H1 (cell line): ENCODE data around the gene OGDH. TPM values are rescaled to one million over a fixed set of nuclear protein-coding genes. Genes with fewer than 3 reads are reported as not detected.

Source experiments
- CTCF ChIA-PET: fragments of 300-600 bp; sonication (Branson Sonifier 250); formaldehyde crosslinking; loops from one replicate; lab custom pipeline; 2021; ENCODE audit not compliant: partially characterized antibody; lab: Charles Lee
- POLR2A ChIA-PET: fragments of 300-600 bp; sonication (Branson Sonifier 250); formaldehyde crosslinking; loops from one replicate; lab custom pipeline; 2021; ENCODE audit warnings: inconsistent platforms; ENCODE audit not compliant: partially characterized antibody; lab: Charles Lee
- DNase-seq, 2 experiments: peaks; one replicate each; pipeline versions ENCODE4 v3.0.0 to v3.0.0-alpha.2; 2010 to 2022; ENCODE audit warnings: low spot score in 2 of 2, low read depth in 1 of 2, mixed read lengths in 1 of 2
- FAIRE-seq: peaks from 2 replicates; lab custom pipeline; 2011; peaks lifted over from hg19 to GRCh38; lab: Jason Lieb, UNC
- H2AFZ ChIP-seq: 2 replicates; pipeline ENCODE4 v1.8.1; 2012; ENCODE audit warnings: low read length, inconsistent platforms
- H2AK5ac ChIP-seq: 2 replicates; pipeline ENCODE4 v1.6.1; 2013; ENCODE audit warnings: low read depth, low read length
- H2BK120ac ChIP-seq: replicated peaks from 2 replicates; pipeline ENCODE3; 2013; ENCODE audit warnings: low read depth, low read length, inconsistent platforms
- H2BK12ac ChIP-seq: 2 replicates; pipeline ENCODE4 v1.6.1; 2013; ENCODE audit warnings: low read depth, low read length
- H2BK15ac ChIP-seq: 2 replicates; pipeline ENCODE4 v1.6.1; 2013; ENCODE audit warnings: low read length
- H2BK20ac ChIP-seq: 2 replicates; pipeline ENCODE4 v1.6.1; 2013; ENCODE audit warnings: low read length
- H2BK5ac ChIP-seq: 2 replicates; pipeline ENCODE4 v1.6.1; 2013; ENCODE audit warnings: low read depth, low read length
- H3K14ac ChIP-seq: 2 replicates; pipeline ENCODE4 v1.6.1; 2013; ENCODE audit warnings: inconsistent platforms; ENCODE audit not compliant: insufficient read length
- H3K18ac ChIP-seq: 2 replicates; pipeline ENCODE4 v1.6.1; 2013; ENCODE audit warnings: low read length; ENCODE audit errors: extremely low read depth
- H3K23ac ChIP-seq: 2 replicates; pipeline ENCODE4 v1.6.1; 2013; ENCODE audit warnings: inconsistent platforms; ENCODE audit not compliant: insufficient read length
- H3K23me2 ChIP-seq: 2 replicates; pipeline ENCODE4 v1.6.1; 2013; ENCODE audit warnings: low read depth, low read length
- H3K27ac ChIP-seq: 2 replicates; pipeline ENCODE4 v1.6.1; 2011; ENCODE audit warnings: low read depth, low read length, inconsistent platforms
- H3K27me3 ChIP-seq, 4 experiments: replicated peaks in 1 of 4; 1 replicate in 1 of 4; 2 replicates in 3 of 4; pipeline versions ENCODE4 v1.6.1 to v1.8.1; 2011 to 2013; ENCODE audit warnings: low read length in 3 of 4, mild to moderate bottlenecking in 3 of 4, inconsistent platforms in 2 of 4, mixed read lengths in 2 of 4, moderate library complexity in 1 of 4; ENCODE audit not compliant: control insufficient read depth in 3 of 4, insufficient read depth in 3 of 4; ENCODE audit errors: extremely low read depth in 1 of 4
- H3K36me3 ChIP-seq, 4 experiments: 2 replicates each; pipeline versions ENCODE4 v1.6.1 to v1.8.1; 2011 to 2013; ENCODE audit warnings: mild to moderate bottlenecking in 4 of 4, low read length in 3 of 4, moderate library complexity in 2 of 4, control low read depth in 1 of 4, inconsistent platforms in 1 of 4; ENCODE audit not compliant: insufficient read depth in 4 of 4, control insufficient read depth in 2 of 4
- H3K4ac ChIP-seq: replicated peaks from 2 replicates; pipeline ENCODE3; 2013; ENCODE audit warnings: low read length, low read depth, mixed read lengths, inconsistent platforms; ENCODE audit not compliant: insufficient read length
- H3K4me1 ChIP-seq, 4 experiments: replicated peaks in 1 of 4; 1 replicate in 1 of 4; 2 replicates in 3 of 4; pipeline versions ENCODE4 v1.6.1 to v1.8.1; 2011 to 2013; ENCODE audit warnings: low read length in 3 of 4, inconsistent platforms in 2 of 4, mixed read lengths in 1 of 4; ENCODE audit not compliant: insufficient read depth in 4 of 4, control insufficient read depth in 3 of 4
- H3K4me2 ChIP-seq, 2 experiments: 2 replicates each; pipeline versions ENCODE4 v1.6.1 to v1.8.1; 2011 to 2013; ENCODE audit warnings: low read depth in 2 of 2, low read length in 2 of 2, control low read depth in 1 of 2, inconsistent platforms in 1 of 2, mild to moderate bottlenecking in 1 of 2; ENCODE audit not compliant: insufficient read depth in 1 of 2
- H3K4me3 ChIP-seq, 4 experiments: fragments of 200-600, 300-600 bp in 1 of 4; sonication (generic), shearing (Covaris generic), sonication (Bioruptor Twin) in 1 of 4; 2 replicates each; pipeline versions ENCODE4 v1.5.1 to v1.8.1; 2011 to 2016; ENCODE audit warnings: low read length in 4 of 4, low read depth in 3 of 4, control low read depth in 2 of 4, inconsistent platforms in 2 of 4, mild to moderate bottlenecking in 2 of 4, mixed read lengths in 1 of 4, moderate library complexity in 1 of 4; ENCODE audit not compliant: insufficient read depth in 2 of 4; ENCODE audit errors: extremely low read depth in 1 of 4
- H3K56ac ChIP-seq: replicated peaks from 2 replicates; pipeline ENCODE3; 2013; ENCODE audit warnings: low read depth, mild to moderate bottlenecking, mixed read lengths, low read length, inconsistent platforms; ENCODE audit not compliant: insufficient read length
- H3K79me1 ChIP-seq: 2 replicates; pipeline ENCODE4 v1.6.1; 2013; ENCODE audit warnings: low read depth, low read length, control low read depth
- H3K79me2 ChIP-seq, 2 experiments: 2 replicates each; pipeline versions ENCODE4 v1.6.1 to v1.8.1; 2012 to 2013; ENCODE audit warnings: low read length in 2 of 2, mild to moderate bottlenecking in 2 of 2, inconsistent platforms in 1 of 2; ENCODE audit not compliant: insufficient read depth in 2 of 2, control insufficient read depth in 1 of 2
- H3K9ac ChIP-seq, 4 experiments: replicated peaks in 1 of 4; 1 replicate in 1 of 4; 2 replicates in 3 of 4; pipeline versions ENCODE4 v1.6.1 to v1.8.1; 2011 to 2013; ENCODE audit warnings: low read depth in 3 of 4, low read length in 3 of 4, control low read depth in 2 of 4, mild to moderate bottlenecking in 2 of 4, moderate library complexity in 2 of 4, inconsistent platforms in 1 of 4; ENCODE audit errors: extremely low read depth in 1 of 4
- H3K9me3 ChIP-seq, 2 experiments: 2 replicates each; pipeline versions ENCODE4 v1.6.1 to v1.8.1; 2012 to 2013; ENCODE audit warnings: mild to moderate bottlenecking in 2 of 2, moderate library complexity in 2 of 2, control low read depth in 1 of 2, inconsistent platforms in 1 of 2, low read depth in 1 of 2, low read length in 1 of 2, mixed read lengths in 1 of 2; ENCODE audit not compliant: insufficient read depth in 2 of 2
- H4K20me1 ChIP-seq, 2 experiments: replicated peaks in 1 of 2; 2 replicates each; pipeline versions ENCODE3 to v1.8.1; 2011 to 2013; ENCODE audit warnings: inconsistent platforms in 2 of 2, low read length in 2 of 2, mild to moderate bottlenecking in 1 of 2; ENCODE audit not compliant: insufficient read depth in 2 of 2, control insufficient read depth in 1 of 2
- H4K5ac ChIP-seq: 2 replicates; pipeline ENCODE4 v1.6.1; 2013; ENCODE audit warnings: low read length, low read depth, mixed read lengths, inconsistent platforms; ENCODE audit not compliant: insufficient read length
- H4K8ac ChIP-seq: 2 replicates; pipeline ENCODE4 v1.8.0; 2013; ENCODE audit warnings: mild to moderate bottlenecking, moderate library complexity, low read length, inconsistent platforms; ENCODE audit not compliant: insufficient read depth; ENCODE audit errors: extremely low read depth
- H4K91ac ChIP-seq: replicated peaks from 2 replicates; pipeline ENCODE3; 2013; ENCODE audit warnings: low read length, mixed read lengths, inconsistent platforms; ENCODE audit not compliant: insufficient read length
- BRCA1 ChIP-seq: IDR thresholded peaks from 2 replicates; pipeline ENCODE4 v1.6.1; 2012; ENCODE audit warnings: low read depth, low read length, improper control_type of control experiment
- CBX8 ChIP-seq: fragments of 300-800, 300-1000 bp; sonication (generic); IDR thresholded peaks from 2 replicates; pipeline ENCODE4 v1.7.1; 2016; ENCODE audit warnings: low read depth, low read length, borderline replicate concordance
- CHD1 ChIP-seq: IDR thresholded peaks from 2 replicates; pipeline ENCODE4 v1.6.1; 2012; ENCODE audit warnings: low read depth, low read length, improper control_type of control experiment
- CREB1 ChIP-seq: IDR thresholded peaks from 2 replicates; pipeline ENCODE4 v1.6.1; 2012; ENCODE audit warnings: inconsistent platforms
- CTCF ChIP-seq, 3 experiments: IDR thresholded peaks; 1 replicate in 2 of 3; 2 replicates in 1 of 3; pipeline versions ENCODE4 v1.5.1 to v1.6.1; 2011; ENCODE audit warnings: low read length in 3 of 3, mild to moderate bottlenecking in 3 of 3, inconsistent platforms in 2 of 3, low read depth in 1 of 3, moderate library complexity in 1 of 3; ENCODE audit not compliant: insufficient read depth in 1 of 3; ENCODE audit errors: control extremely low read depth in 1 of 3
- EZH2 ChIP-seq: fragments of 200-600 bp; sonication (generic); IDR thresholded peaks from 2 replicates; pipeline ENCODE4 v1.7.1; 2012; ENCODE audit warnings: low read depth, mild to moderate bottlenecking, moderate library complexity, low read length, inconsistent platforms; ENCODE audit not compliant: severe bottlenecking
- JUN ChIP-seq: IDR thresholded peaks from 2 replicates; pipeline ENCODE4 v1.6.1; 2011; ENCODE audit warnings: low read depth, mild to moderate bottlenecking, improper control_type of control experiment, low read length
- JUND ChIP-seq: IDR thresholded peaks from 2 replicates; pipeline ENCODE4 v1.6.1; 2011; ENCODE audit warnings: mild to moderate bottlenecking, improper control_type of control experiment, low read length
- RAD21 ChIP-seq, 2 experiments: IDR thresholded peaks in 1 of 2; conservative IDR thresholded peaks in 1 of 2; 2 replicates each; pipeline ENCODE4 v1.6.1; 2011; ENCODE audit warnings: low read depth in 2 of 2, low read length in 2 of 2, improper control_type of control experiment in 1 of 2, inconsistent platforms in 1 of 2, mild to moderate bottlenecking in 1 of 2, moderate library complexity in 1 of 2
- SIRT6 ChIP-seq: IDR thresholded peaks from one replicate; pipeline ENCODE4 v1.7.1; 2012; ENCODE audit warnings: low read length, inconsistent platforms
- SUZ12 ChIP-seq: fragments of 200-600 bp; sonication (generic); IDR thresholded peaks from 2 replicates; pipeline ENCODE4 v1.6.1; 2012; ENCODE audit warnings: mild to moderate bottlenecking, inconsistent platforms, low read length, moderate library complexity, mixed read lengths
- whole genome bisulfite sequencing, 2 experiments: shearing (Covaris generic) in 1 of 2; methylation state at CpG; one replicate each; pipeline versions ENCODE4 v1.1.6 to v1.1.7; 2013 to 2015; ENCODE audit warnings: low lambda C conversion rate in 2 of 2, mixed read lengths in 2 of 2, inconsistent platforms in 1 of 2, low coverage in 1 of 2, missing lambda C conversion rate in 1 of 2; ENCODE audit not compliant: insufficient replicate concordance in 2 of 2, insufficient coverage in 1 of 2, insufficient read length in 1 of 2; ENCODE audit errors: extremely low coverage in 1 of 2, missing lambda C conversion rate in 1 of 2; 5-methylcytosine and 5-hydroxymethylcytosine counted together
- polyA plus RNA-seq, 7 experiments: library from polyadenylated mRNA; depleted of rRNA in 3 of 7; stranded (reverse) in 5 of 7; unstranded in 2 of 7; fragments of >200 nt in 5 of 7; fragments of 200-250 nt in 2 of 7; gene quantifications; 1 replicate in 5 of 7; 2 replicates in 1 of 7; 4 replicates in 1 of 7; pipeline versions ENCODE4 v1.2.1 to v1.2.3, GENCODE V29; 2011 to 2013; ENCODE audit warnings: missing spikeins in 2 of 7, mixed read lengths in 2 of 7
- total RNA-seq: library from RNA; stranded (reverse); fragmentation: NEBNext Ultra II Directional; extraction: Animal tissue kit (Norgen Biotek cat#: 25700); gene quantifications from 2 replicates; pipeline ENCODE4 v1.2.1, GENCODE V29; 2021

OGDH gene
- total and polyA plus RNA-seq, 2 of the 8 experiments (the other 6 are each of a cell fraction or from before 2014, with no cell fraction given) = 71.6 to 91.6 TPM

- Histone ChIP-seq H3K4me2 (no peak overlapping the region), H3K14ac (no peak overlapping the region), H3K36me3 (no peaks in the 10 kb centered on the region), H2BK120ac (no peak overlapping the region), H3K27me3 (no peaks in the 10 kb centered on the region), H3K56ac (no peak overlapping the region), H4K20me1 (peaks cover 0 to 5% of the 10 kb centered on the region in 2 experiments), H2AFZ (no peak overlapping the region), H3K18ac (no peak overlapping the region), H3K27ac (no peak overlapping the region), H3K4me1 (peaks cover 16 to 19% (median 18%) of the 10 kb centered on the region in 4 experiments), H2BK20ac (no peak overlapping the region), H2BK15ac (no peak overlapping the region), H3K23me2 (no peaks in the 10 kb centered on the region; the same call in 1 of the 2 replicates), H3K79me1 (peaks cover 10% of the 10 kb centered on the region), H3K4me3 (no peak overlapping the region), H2BK12ac (no peak overlapping the region), H4K8ac (no peak overlapping the region), H3K79me2 (peaks cover 0 to 2% of the 10 kb centered on the region in 2 experiments; a peak in 1 of 4 replicates), H3K9ac (no peak overlapping the region), H3K9me3 (no peaks in the 10 kb centered on the region), H4K5ac (no peak overlapping the region), H3K4ac (no peak overlapping the region), H3K23ac (no peak overlapping the region), H2BK5ac (no peak overlapping the region), H2AK5ac (no peak overlapping the region), H4K91ac (no peak overlapping the region)
- FAIRE-seq = no peak
- POLR2A ChIA-PET = interaction anchor here (0.7 to 3.4 kb wide), 3 partner anchors 30 to 165 kb away, joined by 3 to 15 read pairs (median 5); partner anchors contain the start of genes DDX56 and OGDH
- CTCF ChIA-PET = interaction anchor here (0.6 to 1.4 kb wide), 5 partner anchors 10 to 64 kb away, joined by 3 to 4 read pairs (median 3); no protein-coding TSS in a partner anchor
- no peak for DNase-seq
- WGBS, 2 experiments = 100% methylated on average over 2 of the region's 2 CpGs; no CpG with 5 or more reads in 1 of the 2 experiments
- TF ChIP-seq CTCF (IDR thresholded peaks at IDR 0.05; ENCODE audit: control extremely low read depth in 1 of 3, insufficient read depth in 1 of 3, low read depth in 1 of 3, low read length in 3 of 3) = no peak
- TF ChIP-seq CREB1 = no peak
- no peak for TF ChIP-seq SIRT6
- TF ChIP-seq BRCA1 = no peak
- no peak for TF ChIP-seq JUND
- TF ChIP-seq CHD1 = no peak
- no peak for TF ChIP-seq SUZ12
- TF ChIP-seq CBX8 = no peak
- no peak for TF ChIP-seq EZH2
- no peak for TF ChIP-seq RAD21 (IDR thresholded peaks at IDR 0.05 in 1 of 2, conservative IDR thresholded peaks at IDR 0.05 in 1 of 2; ENCODE audit: low read depth in 2 of 2, low read length in 2 of 2)
- TF ChIP-seq JUN = no peak
Observed at GRCh38 chr7:44636926-44637325, 30.5 kb downstream of the OGDH start.
